PFSK-1 (cell line): ENCODE results near the gene DENND2A.

ENCODE experiments used
- POLR2AphosphoS5 ChIP-seq: IDR thresholded peaks from 2 replicates; pipeline ENCODE4 v1.6.1; 2012; ENCODE audit warnings: low read depth, mild to moderate bottlenecking, control low read depth, low read length, moderate library complexity
- REST ChIP-seq, 2 experiments: IDR thresholded peaks; 2 replicates each; pipeline versions ENCODE4 v1.6.1 to v1.8.0; 2011 to 2012; ENCODE audit warnings: low read depth in 2 of 2, low read length in 2 of 2, control low read depth in 1 of 2, inconsistent platforms in 1 of 2, mild to moderate bottlenecking in 1 of 2, moderate library complexity in 1 of 2; ENCODE audit not compliant: insufficient read depth in 1 of 2
- TAF1 ChIP-seq: IDR thresholded peaks from 2 replicates; pipeline ENCODE4 v1.6.1; 2012; ENCODE audit warnings: low read length, control low read depth, borderline replicate concordance; ENCODE audit not compliant: insufficient read depth

DNA sequence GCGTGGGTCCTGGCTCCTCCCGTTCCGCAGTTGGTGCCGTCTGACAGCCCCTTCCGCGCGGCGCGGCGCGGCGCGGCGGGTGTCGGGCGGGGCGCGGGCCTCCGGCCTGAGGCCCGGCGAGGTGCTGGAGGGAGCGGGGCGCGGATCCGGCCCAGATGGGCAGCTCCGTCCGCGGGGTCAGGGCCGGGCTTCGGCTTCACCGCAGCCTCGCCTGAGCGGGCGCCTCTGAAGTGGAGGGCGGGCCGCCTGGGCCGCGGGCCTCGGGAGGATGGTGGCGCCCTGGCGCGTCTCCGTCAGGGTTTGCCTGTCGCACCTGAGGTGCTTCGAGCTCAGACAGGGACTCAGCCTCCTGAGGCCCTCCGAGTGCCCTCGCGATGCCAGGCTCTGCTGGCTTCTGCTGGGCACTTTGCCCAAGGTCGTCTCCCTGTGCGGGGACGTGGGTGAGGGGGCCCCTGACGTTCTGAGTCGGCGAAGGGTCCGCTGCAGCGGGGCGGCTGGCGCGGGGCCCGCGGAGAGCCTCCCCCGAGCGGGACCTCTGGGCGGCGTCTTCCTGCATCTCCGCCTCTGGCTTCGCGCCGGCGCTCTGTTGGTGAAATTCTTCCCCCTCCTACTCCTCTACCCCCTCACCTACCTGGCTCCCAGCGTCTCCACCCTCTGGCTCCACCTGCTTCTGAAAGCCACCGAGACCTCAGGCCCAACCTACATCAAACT, 32.6 kb upstream of the DENND2A start:
- no peak for TF ChIP-seq POLR2AphosphoS5
- TF ChIP-seq TAF1 = no peak
- no peak for TF ChIP-seq REST (IDR thresholded peaks at IDR 0.05; ENCODE audit: insufficient read depth in 1 of 2, low read depth in 2 of 2, low read length in 2 of 2)
